GM18498 (cell line): ENCODE data around the gene BMPR2.
"Not testable (repeated sequence)": the region's sequence is repeated elsewhere in the genome, so short reads cannot be mapped to it uniquely, and the experiment has no call there.

Experiments
- ATAC-seq: cut with Tn5 transposase; IDR thresholded peaks from one replicate; pipeline ENCODE4 v1.9.1; 2021; ENCODE audit warnings: mild to moderate bottlenecking, moderate library complexity; ENCODE audit not compliant: unreplicated experiment

BMPR2 gene

DNA sequence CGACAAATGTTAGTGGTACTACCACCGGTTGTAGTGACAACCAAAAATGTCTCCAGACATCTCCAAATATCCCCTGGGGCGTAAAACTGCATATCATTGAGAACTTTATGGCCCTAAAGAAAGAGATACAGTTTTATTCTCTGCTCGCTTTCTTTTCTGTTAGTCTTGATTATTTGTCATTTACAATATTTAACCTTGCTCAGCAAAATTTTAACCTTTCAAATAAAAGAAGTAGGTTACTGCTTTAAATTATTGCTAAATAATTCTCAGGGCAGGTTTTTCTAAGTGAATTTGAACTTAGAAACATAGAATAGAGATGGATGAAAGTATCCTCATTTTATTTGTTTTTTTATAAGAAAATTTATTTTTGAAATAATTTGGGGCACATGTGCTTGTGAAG is 67.9 kb downstream of the BMPR2 start:
- ATAC-seq = no peak

DNA sequence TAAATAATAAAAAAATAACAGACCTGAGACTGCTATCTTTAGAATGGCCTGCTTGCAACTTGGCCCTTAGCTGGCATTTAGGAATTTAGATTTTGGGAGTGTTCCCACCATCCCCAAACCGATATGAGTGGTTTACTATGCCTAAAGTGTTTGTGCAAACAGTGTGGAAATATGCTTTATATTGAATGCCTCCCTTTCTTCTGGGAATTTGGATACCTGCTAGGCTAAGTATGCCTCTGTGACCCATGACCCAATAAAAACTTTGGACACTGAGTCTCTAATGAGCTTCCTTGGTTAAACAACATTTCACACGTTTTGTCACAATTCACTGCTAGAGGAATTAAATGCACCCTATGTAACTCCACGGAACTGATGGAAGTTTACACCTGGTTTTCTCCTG is 73.2 kb downstream of the BMPR2 start:
- no peak for ATAC-seq

DNA sequence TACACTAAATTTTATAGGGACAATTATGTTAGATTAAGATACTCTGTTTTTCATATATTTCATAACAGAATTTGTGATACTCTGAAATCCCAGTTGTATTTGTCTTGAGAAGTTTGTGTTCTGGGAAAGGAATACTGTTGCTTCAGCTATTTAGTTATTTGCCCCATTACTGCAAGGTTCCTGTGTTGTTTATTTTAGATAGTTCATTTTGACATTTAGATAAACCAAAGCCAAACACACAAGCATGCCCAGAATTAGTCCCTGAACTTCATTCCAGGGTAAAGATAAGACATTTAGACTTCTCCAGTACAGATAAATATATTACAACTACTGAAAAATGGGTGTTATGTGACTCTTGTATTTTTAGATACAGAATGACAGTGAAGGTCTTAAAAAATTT is 74.7 kb downstream of the BMPR2 start:
- ATAC-seq = no peak

DNA sequence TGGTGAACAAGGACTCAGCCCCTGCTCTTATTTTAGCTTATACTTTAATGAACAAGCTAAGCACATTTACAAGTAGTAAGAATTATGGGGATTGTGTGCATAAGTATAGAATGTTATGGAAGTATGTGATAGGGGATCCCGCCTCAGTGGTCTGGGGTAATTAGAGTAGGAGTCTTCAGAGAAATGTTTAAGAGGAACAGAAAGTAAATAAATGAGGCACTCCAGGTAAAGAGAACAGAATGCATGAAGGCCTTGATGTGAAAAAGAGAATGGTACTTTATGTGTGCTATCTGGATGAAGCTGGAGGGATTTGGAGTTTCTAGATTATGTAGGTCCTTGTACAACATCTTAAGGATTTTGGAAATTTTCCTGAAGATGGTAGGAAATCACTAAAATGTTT is 76.6 kb downstream of the BMPR2 start:
- ATAC-seq = no peak

DNA sequence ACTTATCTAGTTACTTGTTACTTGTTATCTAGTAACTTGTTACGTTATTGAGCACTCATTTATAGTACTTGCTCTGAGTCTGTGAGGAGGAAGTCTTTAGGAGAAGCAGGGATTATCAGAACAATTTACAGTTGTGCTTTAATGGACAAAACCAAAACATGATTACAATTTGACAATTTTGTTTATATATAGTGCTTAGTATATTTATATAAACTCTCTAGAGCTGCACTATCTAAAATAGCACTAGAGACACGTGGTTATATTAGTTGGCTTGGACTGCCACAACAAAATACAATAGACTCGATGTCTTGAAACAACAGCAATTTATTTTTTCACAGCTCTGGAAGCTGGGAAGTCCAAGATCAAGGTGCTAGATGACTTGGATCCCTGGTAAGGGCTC is 78.4 kb downstream of the BMPR2 start:
- ATAC-seq = no peak

DNA sequence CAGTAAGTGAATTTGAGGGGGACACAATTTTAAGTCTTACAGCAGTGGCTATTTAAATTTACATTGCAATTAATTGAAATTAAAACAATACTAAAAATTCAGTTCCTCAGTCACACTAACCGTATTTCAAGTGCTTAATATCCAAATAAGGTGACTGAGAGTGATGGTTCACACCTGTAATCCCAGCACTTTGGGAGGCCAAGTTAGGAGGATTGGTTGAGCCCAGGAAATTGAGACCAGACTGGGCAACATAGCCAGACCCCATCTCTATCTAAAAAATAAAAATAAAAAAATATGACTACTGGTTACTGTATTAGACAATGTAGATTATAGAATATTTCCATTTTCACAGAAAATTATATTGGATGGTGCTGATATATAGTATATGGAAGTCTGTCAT is 79.0 kb downstream of the BMPR2 start:
- no peak for ATAC-seq

DNA sequence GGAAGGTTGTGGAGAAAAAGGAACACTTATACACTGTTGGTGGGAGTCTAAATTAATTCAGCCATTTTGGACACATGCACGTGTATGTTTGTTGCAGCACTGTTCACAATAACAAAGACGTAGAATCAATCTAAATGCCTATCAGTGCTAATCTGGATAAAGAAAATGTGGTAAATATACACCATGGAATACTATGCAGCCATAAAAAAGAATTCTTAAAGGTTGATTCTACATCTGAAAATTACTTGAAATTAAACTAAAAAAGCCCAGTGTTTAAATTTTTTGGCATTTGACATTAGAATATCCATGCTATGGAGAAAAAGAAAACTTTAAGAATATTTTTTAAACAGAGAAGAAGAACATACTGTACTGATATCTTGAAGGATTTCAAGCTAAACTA is 84.0 kb downstream of the BMPR2 start:
- ATAC-seq = no peak

DNA sequence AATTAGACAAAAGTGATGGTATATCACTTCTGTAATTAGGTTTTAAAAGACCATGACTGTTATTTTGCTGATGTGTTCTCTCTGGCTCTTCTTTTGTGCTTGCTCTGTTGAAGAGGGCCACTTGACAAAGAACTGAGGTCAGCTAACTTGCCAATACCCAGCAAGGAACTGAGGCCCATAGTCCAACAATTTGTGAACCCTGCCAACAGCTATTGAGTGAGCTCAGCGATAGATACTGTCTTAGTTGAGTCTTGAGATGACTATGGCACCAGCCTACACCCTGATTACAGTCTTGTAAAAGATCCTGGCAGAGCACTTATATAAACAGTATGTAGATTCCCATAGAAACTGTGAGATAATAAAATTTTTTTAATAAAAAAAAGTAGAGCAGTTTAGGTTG is 103.0 kb downstream of the BMPR2 start:
- ATAC-seq = no peak

DNA sequence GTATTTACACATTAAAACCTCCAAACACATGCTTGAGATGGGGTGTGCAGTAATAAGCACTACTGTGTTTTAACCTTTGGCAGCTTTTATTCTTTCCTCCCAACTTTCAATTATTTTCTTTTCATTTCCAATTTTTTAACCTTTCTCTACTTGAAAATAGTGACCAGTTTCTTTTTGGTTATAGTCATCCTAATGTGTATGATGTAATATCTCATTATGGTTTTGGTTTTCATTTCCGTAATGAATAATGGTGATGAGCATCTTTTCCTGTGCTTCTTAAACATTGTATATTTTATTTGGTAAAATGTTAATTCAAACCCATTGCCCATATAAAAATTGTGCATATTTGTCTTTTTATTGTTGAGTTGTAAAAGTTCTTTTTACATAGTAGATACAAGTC is 103.5 kb downstream of the BMPR2 start:
- no peak for ATAC-seq

DNA sequence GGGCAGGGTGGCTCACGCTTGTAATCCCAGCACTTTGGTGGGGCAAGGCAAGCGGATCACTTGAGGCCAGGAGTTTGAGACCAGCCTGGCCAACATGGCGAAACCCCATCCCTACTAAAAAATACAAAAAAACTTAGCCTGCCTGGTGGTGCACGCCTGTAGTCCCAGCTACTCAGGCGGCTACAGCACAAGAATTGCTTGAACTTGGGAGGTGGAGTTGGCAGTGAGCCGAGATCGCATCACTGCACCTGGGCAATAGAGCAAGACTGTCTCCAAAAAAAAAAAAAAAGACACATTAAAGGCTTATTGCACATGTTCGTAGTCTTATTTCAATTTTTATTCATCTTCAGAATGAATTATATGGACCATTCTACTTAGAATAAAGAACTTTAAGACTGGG is 110.2 kb downstream of the BMPR2 start:
- ATAC-seq = no peak

DNA sequence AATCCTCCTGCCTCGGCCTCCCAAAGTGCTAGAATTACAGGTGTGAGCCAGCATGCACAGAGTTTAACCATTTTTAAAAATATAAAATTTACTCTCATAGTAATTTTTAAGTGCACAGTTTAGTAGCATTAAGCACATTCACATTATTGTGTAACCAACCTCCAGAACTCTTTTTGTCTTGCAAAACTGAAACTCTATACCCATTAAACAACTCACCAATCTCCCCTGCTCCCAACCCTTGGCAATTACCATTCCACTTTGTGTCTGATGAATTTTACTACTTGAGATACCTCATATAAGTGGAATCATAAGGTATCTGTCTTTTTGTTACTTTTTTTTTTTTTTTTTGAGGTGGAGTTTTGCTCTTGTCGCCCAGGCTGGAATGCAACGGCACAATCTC is 112.5 kb downstream of the BMPR2 start:
- no peak for ATAC-seq

DNA sequence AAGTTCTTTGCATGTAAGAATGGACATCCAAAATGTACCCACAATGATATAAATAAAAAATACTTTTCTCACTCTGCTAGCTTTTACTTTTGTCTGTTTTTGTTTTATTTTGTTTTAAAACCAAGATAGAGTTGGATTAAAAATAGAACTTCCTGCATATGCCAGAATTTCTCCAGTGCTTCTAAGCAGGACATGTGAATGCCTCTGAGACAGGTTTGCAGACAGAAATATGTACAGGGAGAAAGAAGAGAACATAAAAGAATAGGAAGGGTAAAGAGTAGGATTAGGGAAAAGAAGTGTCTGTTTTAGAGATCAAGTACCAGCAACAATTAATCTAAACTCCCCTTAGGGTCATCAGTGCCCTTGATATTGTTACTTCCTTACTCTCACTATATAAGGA is 114.4 kb downstream of the BMPR2 start:
- no peak for ATAC-seq

DNA sequence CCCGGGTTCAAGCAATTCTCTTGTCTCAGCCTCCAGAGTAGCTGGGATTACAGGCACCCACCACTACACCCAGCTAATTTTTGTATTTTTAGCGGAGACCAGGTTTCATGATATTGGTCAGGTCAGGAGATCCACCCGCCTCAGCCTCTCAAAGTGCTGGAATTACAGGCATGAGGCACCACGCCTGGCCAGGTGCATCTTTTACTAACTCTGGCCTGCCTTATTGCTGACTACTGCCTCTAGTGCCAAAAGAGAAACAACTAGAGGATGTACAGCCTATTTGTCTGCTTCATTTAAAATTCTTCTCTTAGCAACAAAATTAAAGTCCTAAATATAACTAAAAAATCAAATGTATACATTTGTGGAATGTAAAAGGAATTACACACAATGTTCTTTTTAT is 115.4 kb downstream of the BMPR2 start:
- ATAC-seq = no peak

DNA sequence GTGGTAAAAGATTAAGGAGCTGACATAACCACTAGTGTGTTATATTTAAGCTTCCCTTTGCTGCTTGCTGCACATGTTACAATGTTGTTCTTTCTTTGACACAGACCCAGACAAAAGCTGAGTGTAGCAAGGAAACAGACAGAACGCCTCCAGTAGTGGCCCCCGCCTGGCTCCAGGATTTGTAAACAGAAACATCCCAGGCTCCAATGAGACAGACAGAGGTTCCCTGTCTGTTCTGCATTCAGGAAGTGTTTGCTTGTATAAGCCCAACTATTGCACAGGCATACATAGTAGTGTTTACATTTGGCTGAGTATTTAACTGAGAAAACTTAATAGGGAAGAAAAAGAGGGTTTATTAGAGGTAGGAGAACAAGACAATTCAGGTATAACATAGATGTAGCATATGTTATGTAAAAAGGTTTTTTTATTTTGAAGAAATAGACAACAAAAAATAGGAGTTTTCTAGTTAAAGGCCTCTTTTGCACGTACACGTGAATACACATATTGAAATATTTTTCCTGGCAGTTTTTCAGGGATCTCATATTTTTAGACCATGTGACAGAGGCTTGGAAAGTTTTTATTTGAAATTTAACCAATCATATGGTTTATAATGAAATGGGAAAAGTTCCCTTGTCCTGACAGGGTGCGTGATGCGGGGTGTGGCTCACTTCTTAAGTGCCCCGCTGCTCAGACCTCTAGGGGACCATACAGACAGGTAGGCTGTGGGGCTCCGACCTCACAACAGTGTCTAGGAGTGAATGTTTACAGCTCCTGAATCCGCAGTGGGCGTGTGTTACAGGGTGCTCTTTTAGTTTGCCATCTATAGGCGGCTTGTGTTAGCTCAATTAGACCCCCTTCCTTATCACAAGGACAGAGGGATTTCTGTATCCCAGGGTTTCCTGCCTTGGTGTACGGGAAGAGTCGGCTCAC is 118.4 kb downstream of the BMPR2 start:
- ATAC-seq = no peak

DNA sequence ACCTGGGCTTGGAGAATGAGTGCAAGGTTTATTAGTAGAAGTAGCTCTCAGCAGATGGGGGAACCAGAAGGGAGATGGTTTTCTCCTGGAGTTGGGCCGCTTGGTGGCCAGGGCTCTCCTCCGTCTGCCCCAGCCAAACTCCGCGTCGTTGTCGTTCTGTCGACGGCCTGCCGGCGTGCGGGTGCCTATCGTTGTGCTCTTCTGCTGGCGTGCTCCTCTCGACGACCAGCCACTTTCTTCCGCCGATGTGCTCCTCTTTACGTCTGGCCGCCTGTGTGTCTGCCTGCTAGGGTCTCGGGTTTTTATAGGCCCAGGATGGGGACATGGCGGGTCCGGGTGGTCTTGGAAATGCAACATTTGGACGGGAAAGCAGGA is 119.1 kb downstream of the BMPR2 start:
- ATAC-seq = no peak

DNA sequence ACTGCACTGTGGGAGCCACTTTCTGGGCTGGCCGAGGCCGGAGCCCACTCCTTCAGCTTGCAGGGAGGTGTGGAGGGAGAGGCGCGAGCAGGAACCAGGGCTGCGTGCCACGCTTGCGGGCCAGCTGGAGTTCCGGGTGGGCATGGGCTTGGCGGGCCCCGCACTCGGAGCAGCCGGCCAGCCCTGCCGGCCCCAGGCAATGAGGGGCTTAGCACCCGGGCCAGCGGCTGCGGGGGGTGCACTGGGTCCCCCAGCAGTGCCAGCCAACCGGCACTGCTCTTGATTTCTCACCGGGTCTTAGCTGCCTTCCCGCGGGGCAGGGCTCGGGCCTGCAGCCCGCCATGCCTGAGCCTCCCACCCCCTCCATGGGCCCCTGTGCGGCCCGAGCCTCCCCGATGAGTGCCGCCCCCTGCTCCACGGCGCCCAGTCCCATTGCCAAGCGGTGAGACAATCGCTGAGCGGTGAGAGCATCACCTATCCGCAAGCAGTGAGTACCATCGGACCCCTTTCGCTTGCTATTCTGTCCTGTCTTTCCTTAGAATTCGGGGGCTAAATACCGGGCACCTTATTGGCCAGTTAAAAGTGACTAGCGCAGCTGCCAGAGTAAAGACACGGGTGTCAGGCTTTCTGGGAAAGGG is 120.8 kb downstream of the BMPR2 start:
- ATAC-seq = not testable (repeated sequence)

DNA sequence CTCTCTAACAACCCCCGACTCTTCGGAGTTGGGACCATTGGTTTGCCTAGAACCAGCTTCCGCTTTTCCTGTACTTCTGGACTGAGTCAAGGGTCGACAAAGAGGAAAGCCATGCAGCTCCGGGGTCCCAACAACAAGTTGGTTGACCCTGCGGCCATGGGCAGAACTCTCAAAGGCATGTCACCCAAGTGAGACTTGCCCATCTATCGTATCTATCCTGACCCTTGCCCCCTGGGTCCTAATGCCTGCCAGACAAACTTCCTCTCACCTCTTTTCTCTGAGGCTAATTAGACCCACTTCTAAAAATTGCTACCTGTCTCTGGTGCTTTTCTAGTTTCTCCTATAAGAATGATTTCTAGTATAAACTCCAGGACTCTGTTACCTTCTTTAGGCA is 121.3 kb downstream of the BMPR2 start:
- not testable (repeated sequence) for ATAC-seq

DNA sequence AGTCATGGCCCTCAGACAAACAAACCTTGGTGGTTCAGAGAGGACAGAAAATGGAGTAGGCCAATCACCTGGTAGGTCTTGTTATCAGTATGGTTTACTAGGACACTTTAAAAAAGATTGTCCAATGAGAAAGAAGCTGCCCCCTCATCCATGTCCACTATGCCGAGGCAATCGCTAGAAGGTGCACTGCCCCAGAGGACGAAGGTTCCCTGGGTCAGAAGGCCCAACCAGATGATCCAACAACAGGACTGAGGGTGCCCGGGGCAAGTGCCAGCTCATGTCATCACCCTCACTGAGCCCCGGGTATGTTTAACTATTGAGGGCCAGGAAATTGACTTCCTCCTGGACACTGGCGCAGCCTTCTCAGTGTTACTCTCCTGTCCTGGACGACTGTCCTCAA is 123.7 kb downstream of the BMPR2 start:
- ATAC-seq = not testable (repeated sequence)

DNA sequence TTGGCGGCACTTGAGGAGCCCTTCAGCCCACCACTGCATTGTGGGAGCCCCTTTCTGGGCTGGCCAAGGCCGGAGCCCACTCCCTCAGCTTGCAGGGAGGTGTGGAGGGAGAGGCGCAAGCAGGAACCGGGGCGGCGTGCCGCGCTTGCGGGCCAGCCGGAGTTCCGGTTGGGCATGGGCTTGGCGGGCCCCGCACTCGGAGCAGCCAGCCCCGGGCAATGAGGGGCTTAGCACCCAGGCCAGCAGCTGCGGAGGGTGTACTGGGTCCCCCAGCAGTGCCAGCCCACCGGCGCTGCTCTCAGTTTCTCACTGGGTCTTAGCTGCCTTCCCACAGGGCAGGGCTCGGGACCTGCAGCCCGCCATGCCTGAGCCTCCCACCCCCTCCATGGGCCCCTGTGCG is 127.1 kb downstream of the BMPR2 start:
- ATAC-seq = not testable (repeated sequence)

DNA sequence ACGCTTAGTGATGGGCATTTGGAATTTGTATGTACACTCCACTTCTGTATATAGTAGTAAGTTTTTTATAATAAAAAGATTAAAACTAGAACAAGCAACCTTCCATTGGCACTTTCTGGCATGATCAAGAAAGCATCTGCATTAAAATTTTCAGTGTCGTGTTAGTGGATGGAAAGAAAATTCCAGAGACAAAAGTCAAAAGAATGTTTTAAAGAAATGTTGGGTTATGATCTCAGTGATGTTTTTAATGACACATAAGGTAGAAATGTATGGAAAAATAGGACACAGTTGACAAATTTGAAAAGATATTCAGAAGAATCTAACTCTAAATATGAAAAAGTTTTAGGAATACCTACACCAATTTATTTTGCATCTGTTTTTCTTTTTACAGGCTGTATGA is 132.6 kb downstream of the BMPR2 start:
- no peak for ATAC-seq

DNA sequence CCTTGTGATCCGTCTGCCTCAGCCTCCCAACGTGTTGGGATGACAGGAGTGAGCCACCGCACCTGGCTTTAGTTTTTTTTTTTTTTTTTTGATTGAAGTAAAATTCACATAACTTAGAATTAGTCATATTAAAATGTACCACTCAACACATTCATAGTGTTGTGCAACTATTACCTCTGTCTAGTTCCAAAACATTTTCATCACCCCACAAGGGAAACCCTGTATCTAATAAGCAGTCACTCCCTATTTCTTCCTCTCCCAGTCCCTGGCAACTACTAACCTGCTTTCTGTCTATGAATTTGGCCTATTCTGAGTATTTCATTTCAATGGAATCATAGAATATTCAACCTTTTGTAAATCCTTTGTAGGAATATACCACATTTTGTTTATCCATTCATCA is 134.8 kb downstream of the BMPR2 start:
- no peak for ATAC-seq

DNA sequence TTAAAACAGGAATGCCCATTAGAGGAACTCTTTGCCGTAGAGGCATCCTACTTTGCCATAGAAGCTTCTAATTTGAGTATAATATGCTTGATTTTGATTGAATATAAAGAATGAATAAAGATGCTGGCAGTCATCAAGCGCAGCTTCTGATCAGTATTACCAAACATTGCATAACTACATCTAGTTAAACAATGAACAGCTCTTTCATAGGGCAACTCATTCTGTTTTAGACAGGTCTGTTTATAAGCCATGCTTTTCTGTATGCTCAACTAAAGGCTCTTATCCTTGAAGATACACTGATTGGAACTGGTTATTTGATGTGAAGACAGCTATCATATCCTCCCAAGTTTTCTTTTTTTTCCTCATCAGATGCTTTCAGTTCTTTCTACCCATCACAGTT is 136.0 kb downstream of the BMPR2 start:
- ATAC-seq = no peak

DNA sequence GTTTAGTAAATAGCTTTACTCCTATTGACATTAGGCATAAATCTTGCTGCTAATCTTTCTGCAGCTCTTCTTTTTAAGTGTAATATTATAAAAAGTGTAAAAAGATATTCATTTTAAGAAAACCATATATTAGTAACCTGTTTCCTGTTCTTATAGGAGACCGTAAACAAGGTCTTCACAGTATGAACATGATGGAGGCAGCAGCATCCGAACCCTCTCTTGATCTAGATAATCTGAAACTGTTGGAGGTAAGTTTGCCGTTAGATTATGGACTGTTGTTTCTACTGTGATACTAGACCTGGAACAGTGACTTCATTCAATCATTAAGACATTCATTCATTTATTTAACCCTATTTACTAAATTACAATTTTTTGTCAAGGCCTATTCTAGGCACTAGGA is 138.6 kb downstream of the BMPR2 start:
- no peak for ATAC-seq
